Amniotic epithelial cell (primary cell): ENCODE data around the gene TBL1Y.
"Not testable (repeated sequence)": the region's sequence is repeated elsewhere in the genome, so short reads cannot be mapped to it uniquely, and the experiment has no call there.

Source experiments
- DNase-seq: peaks from one replicate; pipeline ENCODE4 v3.0.0-alpha.2; 2010; ENCODE audit warnings: low read depth

Gene TBL1Y

DNA sequence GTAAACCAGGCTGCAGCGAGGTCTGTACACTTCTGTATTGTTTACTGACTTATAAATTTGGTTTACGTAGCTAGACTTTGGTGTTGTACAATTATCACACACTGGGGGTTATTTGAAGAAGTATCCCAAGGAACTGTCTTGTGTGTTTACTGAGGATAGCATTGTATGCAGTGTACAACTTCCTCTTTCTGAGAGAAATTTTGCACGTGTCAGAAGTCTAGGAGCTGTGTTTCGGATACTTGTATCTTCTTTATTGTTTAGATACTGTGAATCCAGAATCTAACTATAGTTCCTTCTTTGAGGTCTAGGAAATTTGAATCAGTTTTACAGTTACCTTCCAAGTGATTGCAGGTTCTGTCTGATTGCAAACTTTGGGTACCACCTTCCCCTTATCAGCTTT lies 64.5 kb downstream of the TBL1Y start:
- DNase-seq: no peak

DNA sequence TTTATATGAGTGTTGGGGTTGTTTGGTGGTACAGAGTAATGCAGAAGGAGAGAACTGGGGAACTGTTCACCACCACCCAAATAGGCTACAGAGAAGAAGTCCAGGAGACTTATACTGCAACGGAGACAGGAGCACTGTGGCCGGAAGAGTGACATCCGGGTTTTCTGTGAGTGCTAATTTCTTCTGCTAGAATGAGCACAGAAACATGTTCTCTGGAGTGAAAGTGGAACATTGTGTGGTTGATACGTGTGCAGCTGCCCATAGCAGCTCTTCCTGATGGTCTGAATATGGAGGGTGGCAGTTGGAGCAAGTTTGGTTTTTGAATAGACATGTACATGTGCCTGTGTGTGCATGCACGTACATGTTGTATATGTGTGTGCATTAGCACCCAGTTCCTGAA lies 67.3 kb downstream of the TBL1Y start:
- no peak for DNase-seq

DNA sequence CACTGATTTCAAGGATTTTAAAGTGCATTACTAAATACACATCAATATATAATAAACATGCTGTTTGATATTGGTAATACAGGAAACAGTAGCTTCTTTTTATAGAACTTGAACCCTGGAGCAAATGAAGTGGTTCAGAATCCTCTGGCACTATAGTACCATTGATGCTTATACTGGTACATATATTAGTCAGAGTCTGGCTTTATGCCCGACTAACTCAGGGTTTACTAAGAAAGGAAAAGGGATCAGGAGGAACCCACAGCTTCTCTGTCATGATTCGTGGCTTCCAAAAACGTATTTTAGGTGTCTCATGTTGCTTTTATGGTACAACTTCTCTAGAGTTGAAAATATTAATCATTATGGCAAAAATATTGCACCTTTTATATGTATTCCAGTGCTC lies 72.7 kb downstream of the TBL1Y start:
- no peak for DNase-seq

DNA sequence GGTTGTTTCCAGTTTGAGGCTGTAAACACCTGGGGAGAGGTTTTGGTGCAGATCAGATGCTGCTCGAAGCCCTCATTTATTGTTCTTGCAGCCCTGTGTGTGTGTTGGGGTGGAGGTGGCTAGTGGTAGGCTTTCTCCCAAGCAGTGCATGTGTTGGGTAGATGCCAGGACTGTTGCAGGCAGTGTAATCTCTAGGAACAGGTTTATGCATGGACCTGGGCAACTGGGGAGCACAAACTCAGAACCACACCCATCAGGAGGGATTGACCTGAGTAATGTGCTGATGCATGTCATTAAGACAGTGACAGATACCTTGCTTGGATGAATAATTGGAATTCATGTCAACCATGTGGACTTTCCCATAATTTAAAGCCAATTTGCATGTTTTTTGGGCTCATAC lies 77.3 kb downstream of the TBL1Y start:
- DNase-seq: no peak

DNA sequence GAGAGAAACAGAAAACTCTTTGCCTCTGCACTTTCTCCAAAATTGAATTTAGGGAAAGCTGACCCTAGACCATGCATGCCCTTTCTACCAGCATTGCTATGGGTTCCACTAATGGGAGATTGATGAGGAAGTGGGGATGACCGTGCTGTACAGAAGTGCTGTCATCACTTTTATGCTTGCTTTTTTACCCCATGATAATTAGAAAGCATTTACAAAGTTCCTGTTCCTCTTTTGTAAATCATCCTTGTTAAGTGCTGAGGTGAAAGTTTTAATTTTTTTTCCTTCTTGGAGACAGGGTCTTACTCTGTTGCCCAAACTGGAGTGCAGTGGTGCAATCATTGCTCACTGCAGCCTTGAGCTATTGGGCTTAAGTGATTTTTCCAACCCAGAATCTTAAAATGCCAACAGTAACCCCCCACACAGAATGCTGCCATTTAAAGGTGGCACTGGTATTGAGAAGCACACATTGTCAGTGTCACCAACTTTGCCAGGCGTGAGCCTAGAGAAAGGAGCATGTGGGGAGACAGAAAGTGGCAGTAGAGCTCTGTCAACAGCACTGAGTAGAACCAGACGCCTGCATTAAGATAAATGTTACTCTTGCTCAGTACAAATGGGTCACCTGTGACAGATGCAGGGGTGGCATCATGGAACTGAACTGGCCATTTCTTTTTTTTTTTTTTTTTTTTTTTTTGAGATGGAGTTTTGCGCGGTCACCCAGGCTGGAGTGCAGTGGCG lies 79.6 kb downstream of the TBL1Y start:
- DNase-seq: no peak

DNA sequence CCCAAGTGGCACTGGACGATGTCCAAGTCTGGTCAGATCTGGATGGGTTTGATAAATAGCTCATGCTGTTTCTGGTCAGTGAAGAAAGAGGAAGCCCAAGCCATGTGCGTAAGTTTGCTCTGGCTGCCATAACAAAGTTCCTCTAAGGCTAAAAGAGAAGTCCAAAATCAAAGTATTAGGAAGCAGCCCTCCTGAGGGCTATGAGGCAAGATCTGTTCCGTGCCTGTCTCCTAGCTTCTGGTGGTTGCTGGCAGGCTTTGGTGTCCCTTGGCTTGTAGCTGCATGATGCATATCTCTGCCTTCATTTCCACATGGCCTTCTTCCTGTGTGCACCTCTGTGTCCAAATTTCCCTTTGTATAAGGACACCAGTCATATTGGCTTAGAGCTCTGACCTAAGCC lies 81.5 kb downstream of the TBL1Y start:
- no peak for DNase-seq

DNA sequence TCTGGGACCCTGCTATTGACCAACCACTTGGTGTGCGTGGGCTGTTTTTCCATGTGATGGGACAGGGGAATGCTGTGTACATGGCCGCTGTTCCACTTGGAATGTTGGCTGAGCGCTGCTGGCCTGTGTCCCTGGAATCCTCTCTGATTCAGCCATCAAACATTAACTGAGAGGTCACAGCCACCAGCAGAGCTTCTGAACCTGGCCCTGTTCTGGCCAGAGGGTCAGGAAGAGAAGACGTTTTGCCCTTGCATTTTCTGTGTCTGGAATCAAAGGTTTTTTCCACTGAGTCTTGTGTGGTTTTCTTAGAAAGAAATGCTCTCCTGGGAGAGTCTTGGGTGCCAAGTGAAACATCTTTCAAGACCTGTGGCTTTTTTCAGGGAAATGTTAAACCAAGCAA lies 85.5 kb downstream of the TBL1Y start:
- DNase-seq: no peak

DNA sequence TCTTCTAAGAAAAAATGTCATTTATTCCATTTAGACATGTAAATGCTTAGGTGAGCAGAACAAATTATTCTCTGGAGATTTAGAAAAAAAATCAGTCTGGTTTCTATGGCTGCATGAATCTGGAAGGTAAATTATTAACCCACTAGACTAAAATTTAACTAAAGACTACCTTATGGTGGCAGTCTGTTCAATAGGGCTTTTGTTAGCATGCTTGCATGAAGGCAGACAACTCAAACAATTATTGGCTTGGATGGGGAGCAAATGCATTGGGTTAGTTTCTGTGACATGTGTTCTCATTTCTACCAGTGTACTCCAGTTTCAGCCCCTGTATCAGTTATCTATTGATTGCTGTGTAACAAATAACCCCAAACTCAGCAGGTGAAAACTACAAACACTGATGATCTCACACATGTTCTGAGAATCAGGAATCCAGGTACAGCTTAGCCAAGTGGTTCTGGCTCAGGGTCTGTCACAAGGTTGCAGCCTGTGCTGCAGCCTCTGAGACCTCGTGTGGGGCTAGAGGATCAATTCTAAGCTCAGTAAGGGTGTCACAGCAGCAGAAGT lies 87.1 kb downstream of the TBL1Y start:
- no peak for DNase-seq

DNA sequence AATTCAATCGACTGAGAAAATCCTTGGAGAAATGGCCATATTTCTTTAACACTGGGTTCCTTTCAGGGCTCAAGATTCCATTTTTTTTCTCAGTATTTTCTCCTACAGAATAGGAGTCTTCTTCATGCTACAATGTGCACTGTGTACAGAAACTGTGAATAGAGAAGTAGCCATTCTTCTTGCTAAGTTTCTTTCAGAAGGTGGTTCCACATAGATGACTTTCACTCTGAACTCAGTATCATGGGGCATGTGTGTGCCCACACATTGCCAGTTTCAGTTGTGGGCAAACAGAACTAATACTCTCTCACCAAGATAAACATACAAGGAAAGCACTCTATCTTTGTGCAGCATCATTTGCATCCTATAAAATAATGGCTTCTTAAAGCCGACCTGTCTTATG lies 89.4 kb downstream of the TBL1Y start:
- DNase-seq: no peak

DNA sequence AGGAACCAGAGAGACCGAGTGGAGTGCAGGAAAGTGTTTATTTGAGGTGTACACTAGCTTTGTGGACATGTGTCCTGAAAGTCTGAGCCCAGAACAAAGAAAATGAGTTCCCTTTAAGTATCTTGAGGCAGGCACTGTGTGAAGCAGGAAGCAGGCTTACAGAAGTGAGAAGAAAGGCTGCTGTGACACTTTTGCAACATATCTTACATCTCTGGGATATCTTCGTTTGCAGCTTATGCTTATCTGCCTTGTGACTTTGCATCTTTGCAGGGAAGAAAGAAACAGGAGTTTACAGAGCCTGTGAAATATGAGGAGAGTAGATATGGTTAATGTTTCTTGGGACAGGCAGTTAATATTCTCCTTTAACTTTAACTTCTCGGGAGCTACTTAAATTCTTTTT lies 92.1 kb downstream of the TBL1Y start:
- no peak for DNase-seq

DNA sequence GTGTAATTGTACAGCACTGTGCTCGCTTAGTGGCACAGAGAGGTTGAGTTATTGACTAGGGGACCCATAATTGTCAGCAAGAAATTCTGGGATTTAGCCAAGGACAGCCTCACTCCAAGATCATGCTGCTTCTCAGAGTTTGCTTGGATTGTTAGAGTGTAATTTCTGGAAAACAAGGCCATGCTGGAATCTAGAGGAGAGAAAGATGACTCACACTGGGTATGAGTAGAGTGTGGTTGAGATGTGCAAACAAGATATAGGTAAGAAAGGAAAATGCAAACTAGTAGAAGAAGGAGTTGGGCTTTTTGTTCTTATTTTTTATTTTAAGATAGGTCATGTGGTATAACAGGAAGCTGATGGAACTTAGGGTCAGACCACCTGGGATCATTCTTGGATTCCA lies 97.4 kb downstream of the TBL1Y start:
- DNase-seq: no peak

DNA sequence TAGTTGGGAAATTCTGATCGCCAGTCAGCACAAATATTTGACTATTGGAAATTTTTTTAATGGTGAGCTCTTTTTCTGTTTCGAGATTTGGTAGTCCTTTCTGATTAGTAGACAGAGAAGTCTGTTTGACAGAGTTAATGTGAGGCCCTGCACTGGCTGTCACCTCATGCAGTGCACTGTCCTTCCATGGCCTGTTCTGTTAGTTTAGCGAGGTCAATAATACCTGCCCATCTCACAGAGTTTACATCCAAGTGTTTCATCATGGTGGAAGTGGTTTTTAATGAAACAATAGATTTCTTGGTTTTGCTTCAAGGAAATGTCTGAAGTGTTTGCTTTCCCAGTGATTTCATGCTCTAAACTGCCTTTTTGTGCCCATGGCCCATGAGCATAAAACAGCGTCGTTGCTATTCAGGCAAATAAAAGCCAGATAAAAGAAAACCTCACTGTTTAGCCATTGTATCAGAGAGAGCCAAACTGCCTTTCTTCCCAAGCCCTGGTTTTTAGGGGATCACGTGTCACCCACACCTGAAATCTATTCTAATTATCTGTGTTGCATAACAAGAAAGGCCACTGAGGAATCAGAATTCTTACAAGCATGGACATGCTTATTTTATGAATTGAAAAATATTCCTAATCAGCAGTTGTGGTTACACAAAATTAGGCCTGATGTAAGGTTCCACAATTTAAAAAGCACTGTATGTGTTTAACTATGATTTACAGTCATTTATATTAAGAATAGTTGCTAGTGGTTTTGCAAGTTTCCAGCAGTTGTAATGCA lies 98.3 kb downstream of the TBL1Y start:
- no peak for DNase-seq

DNA sequence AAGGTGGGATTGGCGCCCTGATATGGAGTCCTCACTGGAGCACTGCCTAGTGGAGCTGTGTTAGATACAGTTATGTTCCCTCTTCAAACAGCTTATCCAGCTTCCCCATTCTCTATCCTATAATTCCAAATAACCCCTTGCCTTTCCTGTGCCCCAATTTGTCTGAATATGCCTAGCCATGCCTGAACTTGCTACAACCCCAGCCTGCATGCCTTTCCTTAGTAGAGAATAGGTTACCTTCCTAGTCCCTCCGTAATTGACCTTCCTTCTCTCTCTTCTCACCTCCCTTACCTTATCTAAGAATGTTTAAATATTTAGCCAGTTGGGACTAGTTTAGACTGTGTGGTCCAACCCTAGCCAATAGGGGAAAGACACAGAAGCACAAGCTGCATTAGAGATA lies 102.6 kb downstream of the TBL1Y start:
- DNase-seq: no peak

DNA sequence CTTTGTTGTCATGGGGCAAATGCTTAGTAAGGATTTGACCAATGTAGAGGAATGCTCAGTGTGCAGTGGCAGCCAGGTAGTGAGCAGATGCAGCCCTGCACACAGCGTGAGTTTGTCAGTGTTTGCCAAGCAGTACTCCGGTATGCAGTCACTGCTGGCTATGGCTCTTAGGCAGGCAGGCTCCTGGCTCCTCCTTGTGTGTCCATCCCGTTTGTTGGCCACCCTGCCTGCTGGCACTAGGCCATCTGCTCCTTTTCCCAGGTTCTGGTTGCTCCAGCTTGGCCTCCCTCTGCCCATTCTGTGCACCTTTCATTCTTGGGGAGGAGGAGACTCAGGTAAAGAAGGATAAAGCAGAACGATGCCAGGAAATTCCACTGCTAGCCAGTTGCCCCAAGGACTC lies 106.0 kb downstream of the TBL1Y start:
- no peak for DNase-seq

DNA sequence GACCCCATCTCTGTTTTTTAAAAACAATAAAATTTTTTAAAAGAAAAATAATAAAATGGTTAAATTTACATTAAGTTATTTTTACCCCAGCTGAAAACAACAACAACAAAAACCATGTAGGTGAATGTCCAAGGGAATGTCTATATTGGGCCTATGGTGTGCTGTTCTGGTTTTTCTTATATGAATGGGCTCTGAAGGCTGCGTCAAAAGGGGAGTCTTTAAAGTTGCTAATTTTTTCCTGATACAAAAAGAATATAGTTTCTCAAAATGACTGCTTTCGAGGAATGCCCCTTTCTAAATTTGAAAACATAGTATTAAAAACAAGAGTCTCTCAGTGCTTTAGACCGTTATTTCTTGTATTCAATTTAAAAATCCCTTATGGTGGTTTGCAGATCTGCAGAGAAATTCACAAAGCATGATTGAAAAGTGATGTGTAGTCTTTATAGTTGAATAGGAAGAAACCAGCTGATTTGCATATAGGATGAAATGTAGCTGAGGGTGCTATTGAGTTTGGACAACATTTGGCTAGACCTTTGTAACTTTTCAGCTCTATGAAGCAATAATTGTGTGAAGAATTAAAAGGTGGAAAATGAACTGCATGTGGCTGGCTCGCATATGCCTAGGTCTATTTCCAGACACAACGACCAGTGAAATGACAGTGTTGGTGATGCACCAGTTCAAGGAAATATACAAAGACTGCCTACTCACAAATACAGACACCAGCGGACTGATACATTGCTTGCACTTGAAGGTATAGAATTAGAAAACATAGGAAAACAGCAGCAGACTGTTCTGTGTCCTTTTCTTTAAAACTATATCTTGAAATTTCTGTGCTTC lies 107.0 kb downstream of the TBL1Y start:
- no peak for DNase-seq

DNA sequence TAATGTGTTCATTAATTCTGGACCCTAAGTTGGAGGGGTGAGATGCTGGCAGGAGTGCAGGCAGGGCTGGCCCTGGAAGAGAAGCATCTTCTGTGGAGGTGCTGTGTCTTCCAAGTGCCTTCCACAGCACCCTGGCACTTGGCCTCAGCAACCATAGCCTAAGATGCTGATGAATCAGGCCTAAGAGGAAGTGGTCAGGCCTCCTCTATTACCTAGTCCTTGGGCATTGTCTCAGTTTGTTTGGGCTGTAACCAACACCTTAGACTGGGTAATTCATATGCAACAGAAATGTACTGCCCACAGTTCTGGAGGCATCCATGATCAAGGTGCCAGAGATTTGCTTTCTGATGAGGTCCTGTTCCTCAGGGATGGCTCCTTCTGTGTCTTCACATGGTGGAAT lies 128.5 kb downstream of the TBL1Y start:
- DNase-seq: no peak

DNA sequence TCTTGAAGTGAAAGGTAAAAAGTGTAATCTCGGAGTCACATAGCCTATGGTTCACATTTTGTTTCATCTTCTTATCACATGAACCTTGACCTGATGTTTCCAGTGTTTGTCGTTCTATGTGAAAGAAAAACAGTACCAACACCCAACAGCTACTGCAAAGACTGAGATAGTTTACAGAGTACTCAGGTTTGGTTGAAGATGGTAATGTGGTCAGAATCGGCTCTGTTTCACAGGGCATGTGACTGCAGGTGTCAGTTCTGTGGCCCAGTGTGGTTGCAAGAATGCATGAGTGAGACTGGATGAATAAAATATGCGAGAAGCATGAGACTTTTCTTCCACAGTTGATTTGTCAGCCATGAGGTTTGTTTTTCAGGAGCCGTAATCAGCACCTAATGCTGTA lies 130.2 kb downstream of the TBL1Y start:
- no peak for DNase-seq

DNA sequence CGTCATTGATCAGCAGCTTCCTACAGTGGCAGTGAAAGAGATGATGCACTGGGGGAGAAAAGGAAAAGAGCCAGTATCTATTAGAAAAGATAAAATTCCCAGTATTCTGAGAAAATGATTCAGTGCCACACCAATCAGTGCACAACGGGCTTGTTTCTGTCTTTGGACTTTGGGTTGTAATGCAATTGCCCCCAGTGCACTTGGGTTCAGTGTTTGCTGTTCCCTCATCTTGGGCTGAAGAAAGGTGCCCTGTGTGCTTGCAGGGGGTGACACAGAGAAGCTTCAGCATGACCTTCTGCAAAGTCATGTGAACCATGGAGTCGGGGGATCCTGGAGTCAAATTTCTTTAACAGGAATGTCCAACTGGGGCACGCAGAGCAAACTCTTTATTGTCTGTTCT lies 131.5 kb downstream of the TBL1Y start:
- DNase-seq: no peak

DNA sequence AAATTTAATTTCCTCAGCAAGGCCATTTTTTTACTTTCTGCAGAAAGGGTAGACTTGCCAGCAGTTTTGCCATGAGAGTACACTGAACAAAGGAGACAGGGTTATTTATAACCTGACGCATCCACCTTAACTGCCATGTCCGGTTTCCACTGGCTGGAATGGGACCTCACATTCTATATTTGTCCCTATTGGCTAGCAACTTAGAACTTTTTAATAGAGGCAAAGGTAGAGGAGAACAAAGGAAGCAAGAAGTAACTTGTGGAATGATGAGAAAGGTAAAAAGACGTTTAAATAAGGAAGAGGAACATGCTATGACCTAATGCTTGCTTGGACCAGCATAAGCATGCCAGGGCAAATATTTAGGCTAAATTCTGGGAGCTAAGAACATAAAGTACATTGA lies 142.0 kb downstream of the TBL1Y start:
- DNase-seq: not testable (repeated sequence)

DNA sequence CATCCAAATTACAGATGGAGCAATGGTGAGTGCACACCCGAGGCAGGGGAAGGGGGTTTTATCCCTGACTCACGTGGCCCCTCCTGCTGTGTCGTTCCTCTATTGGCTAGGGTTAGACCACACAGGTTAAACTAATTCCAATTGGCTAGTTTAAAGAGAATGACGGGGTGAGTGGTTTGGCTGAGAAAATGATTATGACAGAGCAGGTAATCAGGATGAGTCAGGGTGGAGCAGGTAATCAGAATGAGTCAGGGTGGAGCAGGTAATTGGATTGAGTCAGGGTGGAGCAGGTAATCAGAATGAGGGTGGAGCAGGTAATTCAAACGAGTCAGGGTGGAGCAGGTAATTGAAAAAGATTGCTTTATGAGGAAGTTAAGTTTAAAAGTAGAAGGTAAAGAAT lies 146.4 kb downstream of the TBL1Y start:
- no peak for DNase-seq

DNA sequence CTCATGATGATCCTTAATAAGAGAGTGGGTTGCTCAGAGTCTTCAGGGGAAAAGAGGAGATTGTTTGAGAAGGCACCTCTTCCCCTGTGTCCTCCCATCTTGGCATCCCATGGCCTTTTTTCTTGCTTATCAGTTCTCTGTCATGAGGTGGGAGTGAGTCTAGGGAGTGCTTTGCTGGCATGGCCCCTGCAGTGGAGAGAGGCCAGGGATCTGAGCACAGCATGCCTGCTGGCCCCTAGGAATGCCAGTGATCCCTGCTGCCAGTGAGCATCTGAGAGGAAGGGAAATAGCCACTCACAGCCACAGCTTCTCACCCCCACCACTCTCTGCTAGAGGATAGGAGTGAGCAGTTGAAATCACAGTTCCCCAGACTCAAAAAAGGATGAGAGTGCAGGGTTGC lies 168.2 kb downstream of the TBL1Y start:
- no peak for DNase-seq

DNA sequence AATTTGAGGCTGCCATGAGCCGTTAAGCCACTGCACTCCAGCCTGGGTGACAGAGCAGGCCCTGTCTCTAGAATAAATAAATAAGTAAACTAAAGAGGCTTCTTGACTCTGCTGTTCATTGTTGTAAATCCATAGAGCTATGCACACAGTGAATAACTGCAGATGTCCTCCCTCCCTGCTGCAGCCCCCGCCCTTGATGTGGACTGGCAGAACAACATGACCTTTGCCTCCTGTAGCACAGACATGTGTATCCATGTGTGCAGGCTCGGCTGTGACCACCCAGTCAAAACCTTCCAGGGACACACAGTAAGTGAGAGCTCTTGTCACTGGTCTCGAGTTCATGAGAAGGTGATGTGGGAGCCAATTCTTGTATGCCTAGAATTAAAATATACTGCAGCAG lies 170.1 kb downstream of the TBL1Y start:
- not testable (repeated sequence) for DNase-seq

DNA sequence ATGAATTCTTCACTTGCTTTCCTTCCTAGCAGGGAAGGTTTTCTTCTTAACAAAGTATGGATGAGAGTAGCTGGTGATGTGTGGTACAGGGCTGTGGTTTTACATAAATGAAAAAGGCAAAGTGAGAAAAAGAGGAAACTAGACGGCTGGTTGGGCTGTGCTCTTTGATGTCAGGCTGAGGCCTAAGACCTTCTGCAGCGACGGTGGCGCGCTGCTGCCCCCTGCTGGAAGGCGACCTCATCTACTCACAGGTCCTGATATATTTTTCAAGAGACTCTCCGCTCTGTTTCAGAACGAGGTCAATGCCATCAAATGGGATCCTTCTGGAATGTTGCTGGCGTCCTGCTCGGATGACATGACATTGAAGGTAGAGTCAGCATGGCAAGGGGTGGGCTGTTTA lies 175.1 kb downstream of the TBL1Y start:
- no peak for DNase-seq
